NCI-H446 (cell line): ENCODE data around the gene EIF2D.
A peak's percentile ranks its signal among the peaks of the same experiment; 100 is the strongest.

Experiments used
- DNase-seq, 2 experiments: peaks; one replicate each; lab custom pipeline; 2025; lab: John Stamatoyannopoulos, UW

EIF2D gene

DNA sequence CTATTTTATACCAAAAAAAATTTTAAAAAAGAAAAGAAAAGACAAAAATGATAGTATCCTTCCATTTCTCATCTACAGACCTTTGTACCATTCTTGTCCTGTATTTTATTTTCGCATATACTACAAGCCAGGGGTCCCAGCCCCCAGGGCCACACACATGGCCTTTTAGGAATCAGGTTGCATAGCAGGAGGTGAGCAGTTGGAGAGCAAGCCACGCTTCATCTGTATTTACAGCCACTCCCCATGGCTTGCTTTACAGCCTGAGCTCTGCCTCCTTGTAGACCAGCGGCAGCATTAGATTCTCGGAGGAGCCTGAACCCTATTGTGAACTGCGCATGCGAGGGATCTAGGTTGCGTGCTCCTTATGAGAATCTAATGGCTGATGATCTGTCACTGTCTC lies 65.2 kb downstream of the EIF2D start:
- no peak for DNase-seq

DNA sequence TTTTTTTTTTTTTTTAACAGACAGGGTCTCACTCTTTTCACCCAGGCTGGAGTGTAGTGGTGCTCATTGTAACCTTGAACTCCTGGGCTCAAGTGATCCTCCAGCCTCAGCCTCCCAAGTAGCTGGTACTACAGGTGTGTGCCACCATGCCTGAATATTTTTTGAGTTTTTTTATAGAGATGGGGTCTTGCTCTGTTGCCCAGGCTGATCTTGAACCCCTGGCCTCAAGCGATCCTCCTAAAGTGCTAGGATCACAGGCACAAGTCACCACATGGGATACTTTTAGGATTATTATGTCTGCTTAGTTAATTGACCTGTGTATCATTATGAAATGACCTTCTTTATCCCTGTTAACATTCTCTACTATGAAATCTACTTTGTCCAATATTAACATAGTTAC lies 66.9 kb downstream of the EIF2D start:
- DNase-seq = no peak

- peak; percentile 23 to 71 for DNase-seq
These were observed 67.6 kb downstream of the EIF2D start for GRCh38 chr1:206544562-206545257.
